SKM-1 treated with dmso at 0.1 percent for 144 hours (cell line): ENCODE data around the gene PTPN1.
A peak's percentile ranks its signal among the peaks of the same experiment; 100 is the strongest.
"Not testable (repeated sequence)": the region's sequence is repeated elsewhere in the genome, so short reads cannot be mapped to it uniquely, and the experiment has no call there.

Source experiments
- DNase-seq: peaks from one replicate; lab custom pipeline; 2025; ENCODE audit not compliant: unreplicated experiment; lab: John Stamatoyannopoulos, UW

Gene PTPN1

DNA sequence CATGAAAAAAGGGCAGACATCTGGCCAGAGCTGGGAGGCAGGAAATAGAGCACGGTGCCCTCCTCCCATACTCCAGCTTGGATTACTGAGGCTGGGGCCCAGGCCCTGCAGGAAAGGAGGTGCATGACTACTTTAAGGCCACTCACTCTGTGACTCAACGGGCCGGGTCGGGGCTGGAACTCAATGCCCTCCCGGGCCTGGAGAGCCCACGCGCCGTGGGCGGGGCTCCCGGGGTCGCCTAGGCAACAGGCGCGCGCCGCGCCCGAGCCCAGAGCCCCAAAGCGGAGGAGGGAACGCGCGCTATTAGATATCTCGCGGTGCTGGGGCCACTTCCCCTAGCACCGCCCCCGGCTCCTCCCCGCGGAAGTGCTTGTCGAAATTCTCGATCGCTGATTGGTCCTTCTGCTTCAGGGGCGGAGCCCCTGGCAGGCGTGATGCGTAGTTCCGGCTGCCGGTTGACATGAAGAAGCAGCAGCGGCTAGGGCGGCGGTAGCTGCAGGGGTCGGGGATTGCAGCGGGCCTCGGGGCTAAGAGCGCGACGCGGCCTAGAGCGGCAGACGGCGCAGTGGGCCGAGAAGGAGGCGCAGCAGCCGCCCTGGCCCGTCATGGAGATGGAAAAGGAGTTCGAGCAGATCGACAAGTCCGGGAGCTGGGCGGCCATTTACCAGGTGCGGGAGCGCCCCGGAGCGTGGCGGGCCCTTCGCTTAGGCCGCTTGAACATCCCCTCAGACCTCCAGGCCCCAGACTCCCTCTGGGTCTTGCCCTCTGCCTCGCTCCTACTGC lies at the start of gene PTPN1:
Gene PTPN1, plus strand, starts transcription at position 461 of the 783 bp plus-strand sequence. Its CDS starts 145 bp downstream, at position 606.
- DNase-seq = peak; percentile 98

DNA sequence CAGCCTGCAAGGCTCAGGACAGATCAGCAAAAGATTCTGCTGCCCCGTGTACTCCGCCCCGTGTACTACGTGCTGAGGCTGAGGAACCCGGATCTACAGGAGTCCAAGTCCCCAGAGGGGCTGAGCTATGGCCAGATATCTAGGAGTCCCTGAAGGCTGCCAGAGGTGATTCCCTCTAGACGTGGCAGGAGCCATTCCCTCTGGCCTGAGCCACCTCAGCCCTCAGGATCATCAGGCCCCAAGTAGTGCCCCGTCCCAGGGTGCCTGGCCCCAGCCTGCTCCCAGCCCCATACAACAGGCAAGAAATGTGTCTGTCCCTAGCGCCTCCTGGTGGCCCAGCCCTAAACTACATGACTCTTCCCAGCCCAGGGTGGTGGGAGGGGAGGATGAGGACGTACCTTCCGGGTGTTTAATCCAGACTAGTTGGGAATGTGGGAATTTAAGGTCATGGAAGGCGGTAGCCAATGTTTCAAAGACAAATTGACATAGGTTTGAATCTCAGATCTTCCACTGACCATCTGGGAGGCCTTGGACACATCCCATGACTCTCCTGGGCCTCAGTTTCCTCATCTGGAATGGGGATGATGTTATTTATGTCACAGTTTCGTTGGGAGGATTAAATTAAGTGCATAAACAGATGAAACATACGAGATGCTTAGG lies 49.4 kb upstream of the PTPN1 start:
- DNase-seq = peak; percentile 52

DNA sequence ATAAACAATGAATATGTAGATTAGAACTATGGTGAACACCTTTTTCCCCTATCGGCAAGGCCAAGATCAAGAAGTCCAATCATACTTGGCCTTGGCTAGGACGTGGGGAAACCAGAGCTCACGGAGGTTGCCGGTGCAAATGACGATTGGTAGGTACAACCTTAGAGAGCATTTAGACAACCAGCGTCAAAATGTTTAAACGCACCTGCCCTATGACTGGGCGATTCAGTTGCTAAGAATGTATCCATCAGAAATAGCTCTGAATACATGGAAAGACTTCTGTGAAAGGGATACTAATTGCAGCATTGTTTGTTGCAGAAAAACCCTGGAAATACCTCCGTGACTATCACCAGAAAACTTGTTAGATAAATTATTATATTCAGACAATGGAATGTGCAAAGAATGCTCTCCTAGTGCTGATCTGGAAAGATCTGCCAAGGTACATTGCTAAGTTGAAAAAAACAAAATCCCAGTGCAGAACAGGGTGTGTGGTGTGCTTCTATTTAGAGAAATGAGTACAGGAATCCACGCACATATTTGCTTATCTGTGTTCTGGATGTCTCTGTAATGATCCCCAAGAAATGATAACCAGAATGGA lies 48.0 kb upstream of the PTPN1 start:
- DNase-seq = no peak

DNA sequence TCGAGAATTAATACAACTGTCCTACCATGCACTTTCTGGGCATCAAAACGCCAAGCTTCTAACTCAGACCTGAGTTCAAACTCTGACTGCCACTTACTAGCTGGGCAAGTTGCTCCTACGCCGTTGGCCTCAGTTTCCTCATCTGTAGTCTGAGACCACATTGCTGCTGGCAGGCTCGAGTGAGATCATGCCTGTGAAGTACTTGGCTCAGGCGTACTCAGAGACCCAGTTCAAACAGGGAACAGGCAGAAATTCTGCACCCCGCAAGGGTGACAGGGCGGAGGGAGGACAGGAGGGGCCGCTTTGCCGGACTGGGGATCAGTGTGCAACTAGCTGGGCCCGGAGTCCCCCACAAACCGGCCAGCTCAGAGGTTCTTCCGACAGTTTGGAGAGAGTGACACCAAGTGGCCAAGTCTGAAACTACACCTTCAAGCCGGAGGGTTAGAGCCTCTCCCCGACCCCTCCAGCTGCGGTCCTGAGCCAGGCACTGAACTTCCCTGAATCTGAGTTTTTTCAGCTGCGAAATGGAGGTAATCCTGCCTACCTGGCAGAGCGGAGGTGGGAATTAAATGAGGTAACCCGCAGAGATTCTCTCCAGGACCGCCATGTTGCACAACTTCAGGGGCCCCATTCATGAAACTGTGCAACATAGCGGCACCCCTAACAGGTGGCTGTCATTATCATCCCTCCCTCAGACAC lies 46.0 kb upstream of the PTPN1 start:
- peak; percentile 40 for DNase-seq

DNA sequence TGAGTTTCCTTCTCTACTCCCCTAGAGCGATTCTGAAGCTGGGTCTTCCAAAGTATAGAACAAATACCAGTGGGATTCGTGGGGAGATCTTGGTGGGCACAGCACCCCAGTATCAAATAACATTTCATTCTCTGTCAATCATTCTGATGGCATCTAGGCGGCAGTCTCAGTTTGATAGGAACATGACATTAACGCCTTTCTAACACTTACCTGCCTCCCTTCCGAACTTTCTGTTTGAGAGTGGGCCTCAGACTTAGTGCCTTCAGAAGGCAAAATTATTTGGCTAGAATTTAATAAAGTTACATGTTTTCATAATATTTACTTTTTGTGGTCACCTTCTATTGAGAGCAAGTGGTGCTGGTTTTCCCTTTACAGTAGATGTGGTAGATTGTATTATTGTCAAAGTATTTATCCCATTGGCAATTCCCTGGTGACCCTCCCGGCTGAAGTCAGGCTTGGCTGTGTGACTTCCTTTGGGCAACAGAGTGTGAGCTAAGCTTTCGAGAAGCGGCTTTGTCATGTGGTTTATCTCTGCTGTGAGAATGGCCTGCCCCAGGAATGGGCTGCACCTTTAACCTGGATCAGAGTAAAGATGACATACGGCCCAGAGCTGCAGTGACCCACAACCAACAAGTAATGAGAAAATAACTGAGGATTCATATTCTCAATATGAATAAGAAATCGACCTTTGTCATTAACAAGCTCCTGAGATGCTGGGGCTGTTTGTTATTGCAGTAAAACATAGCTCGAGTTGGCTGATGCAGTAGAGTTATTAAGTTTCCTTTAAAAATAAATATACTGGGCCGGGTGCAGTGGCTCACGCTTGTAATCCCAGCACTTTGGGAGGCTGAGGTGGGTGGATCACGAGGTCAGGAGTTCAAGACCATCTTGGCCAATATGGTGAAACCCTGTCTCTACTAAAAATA lies 45.2 kb upstream of the PTPN1 start:
- DNase-seq = no peak

DNA sequence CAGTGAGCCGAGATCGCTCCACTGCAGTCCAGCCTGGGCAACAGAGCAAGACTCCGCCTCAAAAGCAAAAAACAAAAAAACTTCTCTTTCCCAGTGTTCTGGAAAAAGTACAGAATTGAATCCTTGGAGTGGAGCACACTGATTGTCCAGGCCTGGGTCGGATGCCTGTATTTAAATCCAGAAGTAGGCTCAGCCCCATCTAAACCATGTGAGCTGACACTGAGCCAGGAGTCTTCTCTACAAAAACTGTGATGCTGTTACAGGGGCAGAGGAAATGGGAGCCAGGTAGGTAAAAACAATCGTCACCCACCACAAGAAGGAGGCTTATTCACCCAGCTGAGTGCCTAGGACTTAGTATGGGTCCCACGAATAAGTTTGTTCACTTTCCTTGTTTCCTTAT lies 43.0 kb upstream of the PTPN1 start:
- DNase-seq = no peak

DNA sequence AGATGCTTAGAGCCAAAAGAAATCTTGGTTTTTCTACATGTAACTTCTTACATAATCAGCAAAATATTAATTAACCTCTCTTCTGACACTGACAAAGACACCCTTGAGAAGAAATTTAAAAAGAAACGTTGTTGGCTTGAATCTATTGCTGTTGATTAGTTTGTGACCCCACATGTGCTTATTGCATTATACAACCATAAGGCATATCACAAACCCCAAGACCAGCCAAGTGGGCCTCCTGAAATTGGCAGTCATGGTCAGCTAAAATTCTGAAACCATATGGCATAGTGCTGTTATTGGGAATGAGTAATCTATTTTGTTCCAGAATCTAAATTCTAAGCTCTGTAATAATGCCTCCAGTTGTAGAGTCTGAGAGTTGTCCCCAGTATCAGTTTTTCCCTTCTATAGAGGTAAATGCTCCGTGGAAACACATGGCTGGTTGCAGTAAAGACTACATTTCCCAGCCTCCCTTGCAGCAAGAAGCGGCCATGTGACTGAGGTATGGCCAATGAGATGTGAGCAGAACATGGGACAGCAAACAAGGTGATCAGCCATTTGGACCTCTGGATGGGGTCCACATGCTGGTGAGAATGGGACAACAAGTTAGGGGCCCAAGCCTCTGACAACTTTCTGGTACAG lies 42.3 kb upstream of the PTPN1 start:
- DNase-seq = peak; percentile 23

DNA sequence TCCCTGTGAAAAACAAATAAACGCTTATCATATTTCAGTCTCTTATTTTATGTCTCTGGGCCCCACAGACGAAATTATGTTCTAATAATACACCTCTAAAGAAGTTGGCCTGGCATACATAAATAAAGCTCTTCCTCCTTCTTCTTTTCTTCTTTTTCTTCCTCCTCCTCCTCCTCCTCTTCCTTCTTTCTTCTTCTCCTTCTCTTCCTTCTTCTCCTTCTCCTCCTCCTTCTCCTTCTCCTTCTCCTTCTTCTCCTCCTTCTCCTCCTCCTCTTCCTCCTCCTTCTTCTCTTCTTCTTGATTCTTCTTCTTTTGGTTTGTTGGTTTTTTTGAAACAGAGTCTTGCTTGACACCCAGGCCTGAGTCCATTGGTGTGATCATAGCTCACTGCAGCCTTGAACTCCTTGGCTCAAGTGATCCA lies 41.8 kb upstream of the PTPN1 start:
- DNase-seq = no peak

DNA sequence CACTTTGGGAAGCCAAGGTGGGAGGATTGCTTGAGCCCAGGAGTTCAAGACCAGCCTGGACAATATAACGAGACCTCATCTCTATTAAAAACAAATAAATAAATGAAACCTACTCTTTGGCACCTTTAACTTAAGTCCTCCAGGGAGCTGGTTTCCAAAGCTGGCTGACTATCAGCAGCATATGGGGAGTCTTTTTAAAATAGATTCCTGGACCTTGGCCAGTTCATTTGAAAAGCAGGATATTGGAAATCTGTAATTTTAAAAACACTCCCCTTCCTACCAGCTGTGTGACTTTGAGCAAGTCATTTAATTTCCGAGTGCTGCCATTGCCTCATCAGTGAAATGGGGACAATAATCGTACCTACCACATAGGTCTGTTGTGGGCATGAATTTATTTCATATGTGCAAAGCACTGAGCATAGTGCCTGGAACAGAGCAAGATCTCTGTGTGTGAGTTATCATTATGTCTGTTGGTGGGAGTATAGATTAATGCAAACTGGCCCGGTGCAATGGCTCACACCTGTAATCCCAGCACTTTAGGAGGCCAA lies 40.9 kb upstream of the PTPN1 start:
- DNase-seq = no peak

DNA sequence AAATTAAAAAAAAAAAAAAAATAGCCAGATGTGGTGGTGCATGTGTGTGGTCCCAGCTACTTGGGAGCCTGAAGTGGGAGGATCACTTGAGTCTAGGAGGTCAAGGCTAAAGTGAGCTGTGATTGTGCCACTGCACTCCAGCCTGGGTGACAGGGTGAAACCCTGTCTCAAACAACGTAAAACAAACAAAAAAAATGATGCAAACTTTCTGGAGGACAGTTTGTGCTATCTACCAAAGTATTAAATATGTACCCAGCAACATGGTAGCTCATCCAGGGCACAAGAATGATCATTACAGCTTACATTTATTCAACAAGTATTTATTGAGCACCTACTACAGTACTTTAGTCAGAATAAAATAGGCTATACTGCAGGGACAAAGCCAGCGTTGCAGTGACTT lies 40.4 kb upstream of the PTPN1 start:
- DNase-seq = no peak

DNA sequence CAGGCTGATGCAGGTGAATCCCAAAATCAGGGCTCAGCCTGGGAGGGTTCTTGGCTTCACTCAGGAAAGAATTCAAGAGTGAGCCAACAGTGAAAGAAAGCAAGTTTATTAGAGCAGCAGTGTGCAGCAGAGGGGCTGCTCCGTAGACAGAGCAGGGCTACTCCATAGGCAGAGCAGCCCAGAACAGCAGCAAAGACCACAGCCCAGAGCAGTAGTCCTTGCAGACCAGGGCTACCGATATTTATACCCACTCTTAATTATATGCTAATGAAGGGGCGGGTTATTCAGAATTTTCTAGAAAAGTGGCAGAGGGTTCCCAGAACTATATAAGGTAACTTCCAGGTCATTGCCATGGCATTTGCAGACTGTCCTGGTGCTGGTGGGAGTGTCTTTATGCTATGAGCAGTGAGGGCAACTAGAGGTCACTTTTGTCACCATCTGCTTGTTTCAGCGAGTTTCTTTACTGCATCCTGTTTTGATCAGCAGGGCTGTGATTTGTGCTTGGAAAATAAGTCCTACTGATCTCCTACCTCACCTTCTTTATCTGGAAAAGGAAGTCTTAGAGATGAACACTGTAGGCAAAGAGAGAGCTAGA lies 39.8 kb upstream of the PTPN1 start:
- DNase-seq = no peak

DNA sequence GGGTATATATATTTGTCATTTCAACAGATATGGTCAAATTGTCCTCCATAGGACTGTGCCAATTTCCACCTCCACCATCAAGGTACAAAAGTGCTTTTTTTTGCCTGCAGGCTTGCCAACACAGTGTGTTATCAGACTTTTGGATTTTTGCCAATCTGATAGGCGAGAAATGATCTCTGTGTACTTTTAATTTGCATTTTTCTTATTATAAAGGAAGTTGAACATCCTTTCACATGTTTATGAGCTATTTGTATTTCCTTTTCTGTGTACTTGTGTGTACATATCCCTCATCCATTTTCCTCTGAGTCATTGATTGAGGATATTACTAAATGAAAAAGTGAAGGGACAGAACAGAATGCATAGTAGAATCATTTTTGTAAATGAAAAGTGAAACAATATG lies 39.0 kb upstream of the PTPN1 start:
- no peak for DNase-seq

DNA sequence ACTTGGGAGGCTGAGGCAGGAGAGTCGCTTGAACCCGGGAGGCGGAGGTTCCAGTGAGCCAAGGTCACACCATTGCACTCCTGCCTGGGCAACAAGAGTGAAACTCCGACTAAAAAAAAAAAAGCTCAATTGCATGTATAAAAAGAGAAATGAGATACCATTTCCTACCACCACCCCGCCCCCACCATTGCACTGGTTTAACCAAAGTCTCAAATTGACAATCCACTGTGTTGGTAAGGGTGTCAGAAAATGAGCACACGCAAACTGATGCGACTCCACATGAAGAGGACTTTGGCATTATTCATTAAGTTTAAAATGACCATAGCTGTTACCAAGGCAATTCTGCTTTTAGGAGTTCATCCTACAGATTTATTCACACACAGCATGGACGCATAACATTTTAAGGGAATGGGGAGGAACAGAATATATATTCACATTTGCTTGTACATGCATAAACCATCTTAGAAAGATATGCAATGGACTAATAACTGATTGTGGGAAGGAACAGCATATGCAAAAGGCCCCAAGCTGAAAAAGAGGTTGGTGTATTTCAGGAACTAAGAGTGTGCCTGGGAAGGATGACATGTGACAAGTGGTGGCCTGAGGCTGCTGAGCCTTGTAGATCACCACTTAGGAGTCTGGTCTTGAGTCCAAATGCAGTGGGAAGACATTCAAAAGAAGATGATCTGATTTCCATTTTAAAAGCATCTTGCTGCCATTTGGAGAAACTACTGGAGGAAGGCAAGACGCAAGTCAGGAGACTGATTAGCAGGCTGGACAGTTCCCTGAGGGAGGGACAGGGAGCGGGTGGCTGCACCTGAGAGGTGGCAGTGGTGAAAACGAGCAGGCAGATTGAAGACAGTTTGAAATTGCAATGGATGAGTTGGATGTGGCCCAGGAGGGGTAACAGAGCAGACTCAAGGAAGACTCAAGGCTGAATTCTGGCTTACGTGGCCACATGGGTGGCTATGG lies 37.2 kb upstream of the PTPN1 start:
- DNase-seq = peak; percentile 14

DNA sequence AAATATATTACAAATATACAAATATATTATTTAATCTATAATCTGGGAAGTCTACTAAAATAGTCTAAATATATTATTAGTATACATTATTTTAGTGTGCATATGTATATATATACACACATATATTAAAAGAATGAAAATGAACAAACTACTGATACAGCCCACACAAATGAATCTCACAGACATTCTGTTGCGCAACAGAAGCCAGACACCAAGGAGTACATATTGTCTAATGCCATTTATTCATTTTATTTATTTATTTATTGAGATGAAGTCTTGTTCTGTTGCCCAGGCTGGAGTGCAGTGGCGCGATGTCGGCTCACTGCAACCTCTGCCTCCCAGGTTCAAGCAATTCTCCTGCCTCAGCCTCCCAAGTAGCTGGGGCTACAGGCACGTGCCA lies 35.8 kb upstream of the PTPN1 start:
- not testable (repeated sequence) for DNase-seq

DNA sequence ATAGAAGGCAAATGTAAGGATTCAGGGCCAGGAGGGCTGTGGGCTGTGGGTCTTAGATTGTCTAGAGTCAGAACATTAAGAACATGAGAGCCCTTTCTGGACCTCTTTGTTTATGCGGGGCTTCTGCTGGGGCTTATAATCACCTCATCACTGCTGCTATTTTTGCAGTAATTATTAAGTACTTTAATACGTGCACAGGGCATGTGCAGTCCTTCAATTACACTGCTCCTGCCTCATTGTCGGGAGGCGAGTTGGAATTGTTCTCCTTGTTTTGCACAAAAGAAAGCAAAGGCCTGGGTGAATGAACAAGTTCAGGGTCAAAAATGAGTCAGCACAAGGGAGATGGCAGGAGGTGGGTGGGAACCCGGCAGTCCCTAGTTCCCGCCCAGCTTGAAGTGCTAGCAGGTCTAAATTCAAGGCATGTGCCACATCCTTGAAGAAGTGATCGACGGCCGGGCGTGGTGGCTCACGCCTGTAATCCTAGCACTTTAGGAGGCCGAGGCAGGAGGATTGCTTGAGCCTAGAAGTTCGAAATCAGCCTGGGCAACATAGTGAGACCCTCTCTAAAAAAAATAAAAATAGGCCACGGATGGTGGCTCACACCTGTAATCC lies 34.4 kb upstream of the PTPN1 start:
- DNase-seq = no peak

DNA sequence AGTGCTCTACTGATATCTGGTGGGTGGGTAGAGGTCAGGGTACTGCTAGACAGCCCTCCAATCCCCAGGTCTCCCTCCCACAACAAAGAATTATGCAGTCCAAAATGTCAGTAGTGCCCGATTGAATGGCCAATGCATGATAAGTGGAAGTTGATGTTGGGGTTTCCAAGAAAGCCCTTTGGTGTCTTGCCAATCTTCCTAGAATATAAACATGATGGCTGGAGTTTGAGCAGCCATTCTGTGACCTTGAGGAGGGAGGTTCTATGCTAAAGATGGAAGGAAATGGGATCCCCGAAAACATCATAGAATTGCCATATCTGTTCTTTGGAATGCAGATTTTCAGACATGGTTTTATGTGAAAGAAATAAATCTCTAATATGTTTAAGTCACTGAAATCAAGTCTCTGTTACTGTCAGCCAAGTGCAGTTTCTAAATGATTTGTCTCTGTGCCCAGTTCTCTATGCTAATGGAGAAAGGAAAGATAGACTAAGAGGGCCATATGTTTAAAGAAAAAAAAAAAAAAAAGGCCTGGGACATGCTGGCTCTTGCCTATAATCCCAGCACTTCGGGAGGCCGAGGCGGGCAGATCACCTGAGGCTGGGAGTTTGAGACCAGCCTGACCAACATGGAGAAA lies 32.8 kb upstream of the PTPN1 start:
- DNase-seq = no peak
